ENCODE measurements around the gene SERINC5. TPM values are rescaled to one million over a fixed set of nuclear protein-coding genes. Genes with fewer than 3 reads are reported as not detected.

Gene SERINC5
- total RNA-seq, 4 donors from 2014 or later = 6.5 to 9.3 (median 8.8) TPM

- Histone ChIP-seq H3K4me3 (peak overlapping the region; percentile 35 to 37), H3K4me1 (peaks cover 0 to 14% (median 0%) of the 10 kb centered on the region in 3 donors), H3K27me3 (no peaks in the 10 kb centered on the region), H3K36me3 (no peaks in the 10 kb centered on the region), H3K9me3 (no peaks in the 10 kb centered on the region), H3K27ac (peak overlapping the region in 3 of 4 donors; percentile 55 to 74 (median 66))
- TF ChIP-seq POLR2AphosphoS5 (IDR thresholded peaks at IDR 0.05) = no peak
- TF ChIP-seq POLR2A (IDR thresholded peaks at IDR 0.05) = no peak
- TF ChIP-seq EP300 (IDR thresholded peaks at IDR 0.05) = no peak
- peak; percentile 55 to 86 (median 69) for TF ChIP-seq CTCF (IDR thresholded peaks at IDR 0.05)
- WGBS, 2 donors (ENCODE audit: low coverage in 1 of 2) = 0 to 1% methylated on average over 1 to 9 of the region's 16 CpGs
- peak; percentile 73 for ATAC-seq
Measured at GRCh38 chr5:80082731-80083100, 173.1 kb downstream of the SERINC5 start.

DNA sequence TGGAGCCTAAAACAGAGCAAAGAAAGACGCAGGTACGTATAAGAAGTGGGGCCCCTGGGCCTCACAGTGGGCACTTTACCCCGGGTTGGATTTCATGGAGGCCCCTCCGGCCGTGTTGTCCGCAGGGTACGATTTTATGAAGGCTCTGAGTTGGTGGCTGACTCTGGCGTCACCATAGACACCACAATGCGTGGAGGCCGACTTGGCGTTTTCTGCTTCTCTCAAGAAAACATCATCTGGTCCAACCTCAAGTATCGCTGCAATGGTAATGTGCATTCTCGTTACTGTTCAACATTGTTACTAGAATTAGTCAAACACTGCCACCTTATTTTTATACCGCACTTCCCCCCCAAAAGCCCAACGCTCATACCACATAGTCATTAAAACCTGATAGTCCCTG lies 173.6 kb downstream of the SERINC5 start:
- 90 to 93% methylated on average over 6 to 15 of the region's 15 CpGs for WGBS, 2 donors (ENCODE audit: low coverage in 1 of 2)
- Histone ChIP-seq H3K27me3 (no peaks in the 10 kb centered on the region), H3K9me3 (no peaks in the 10 kb centered on the region), H3K4me3 (no peak overlapping the region), H3K36me3 (peaks cover 0 to under 1% of the 10 kb centered on the region in 2 donors), H3K4me1 (peaks cover 0 to 14% (median 0%) of the 10 kb centered on the region in 3 donors), H3K27ac (no peak overlapping the region)
- TF ChIP-seq EP300 (IDR thresholded peaks at IDR 0.05) (no peak), POLR2A (IDR thresholded peaks at IDR 0.05) (no peak), CTCF (IDR thresholded peaks at IDR 0.05) (no peak), POLR2AphosphoS5 (IDR thresholded peaks at IDR 0.05) (no peak)
- ATAC-seq = no peak

DNA sequence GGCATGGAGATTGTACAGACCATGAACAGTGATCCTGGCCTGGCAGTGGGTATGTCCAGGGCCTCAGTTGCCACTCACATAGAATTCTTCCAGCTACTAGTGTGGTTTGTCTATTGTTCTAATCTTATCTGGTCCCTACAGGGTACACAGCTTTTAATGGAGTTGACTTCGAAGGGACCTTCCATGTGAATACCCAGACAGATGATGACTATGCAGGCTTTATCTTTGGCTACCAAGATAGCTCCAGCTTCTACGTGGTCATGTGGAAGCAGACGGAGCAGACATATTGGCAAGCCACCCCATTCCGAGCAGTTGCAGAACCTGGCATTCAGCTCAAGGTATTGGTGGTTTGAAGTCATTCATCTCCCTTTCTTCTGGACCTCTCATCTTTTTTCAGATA lies 176.9 kb downstream of the SERINC5 start:
- 85% methylated on average over 4 of the region's 4 CpGs; no CpG with 5 or more reads in 1 of the 2 donors for WGBS, 2 donors (ENCODE audit: low coverage in 1 of 2)
- Histone ChIP-seq H3K9me3 (no peaks in the 10 kb centered on the region), H3K36me3 (peaks cover 0 to 6% of the 10 kb centered on the region in 2 donors), H3K4me3 (no peak overlapping the region), H3K27ac (no peak overlapping the region), H3K4me1 (peaks cover 0 to 14% (median 0%) of the 10 kb centered on the region in 3 donors), H3K27me3 (no peaks in the 10 kb centered on the region)
- TF ChIP-seq POLR2A (IDR thresholded peaks at IDR 0.05) (no peak), POLR2AphosphoS5 (IDR thresholded peaks at IDR 0.05) (no peak), CTCF (IDR thresholded peaks at IDR 0.05) (no peak), EP300 (IDR thresholded peaks at IDR 0.05) (no peak)
- no peak for ATAC-seq

DNA sequence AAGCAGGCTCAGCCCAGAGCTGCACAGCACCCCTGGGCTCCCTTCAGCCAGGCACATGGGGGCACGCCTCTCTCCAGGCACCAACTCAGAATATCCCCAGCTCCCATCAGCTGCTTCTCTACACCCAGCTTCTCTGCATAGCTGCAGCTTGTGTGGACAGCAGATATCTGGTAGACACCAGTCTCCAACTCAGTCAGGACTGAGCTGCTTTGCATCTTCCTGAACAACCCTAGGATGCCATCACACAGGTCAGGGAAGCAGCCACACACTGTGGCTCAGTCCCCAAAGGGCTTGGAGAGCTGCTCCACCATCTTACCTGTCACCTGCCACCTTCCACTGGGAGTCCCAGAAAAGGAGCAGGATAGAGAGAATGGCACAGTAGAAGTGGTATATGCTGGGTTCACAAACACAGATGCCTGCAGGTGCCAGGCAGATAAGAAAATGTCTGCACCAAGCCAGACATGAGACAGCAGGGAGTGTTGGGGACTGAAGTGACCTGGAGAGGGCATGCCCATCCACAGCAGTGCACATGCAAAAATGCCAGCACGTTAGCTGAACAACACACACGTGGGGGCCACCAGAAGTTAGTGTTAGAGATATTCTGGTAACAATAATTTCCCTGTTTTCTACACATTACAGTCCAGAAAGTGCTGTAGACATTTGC lies 178.7 kb downstream of the SERINC5 start:
- no peak overlapping the region for H3K4me3 ChIP-seq
- H3K4me1 ChIP-seq = peaks cover 0 to under 1% (median 0%) of the 10 kb centered on the region in 3 donors
- no peak overlapping the region for H3K27ac ChIP-seq
- no peak for ATAC-seq
- H3K36me3 ChIP-seq = peaks cover 0 to 6% of the 10 kb centered on the region in 2 donors
- 53 to 56% methylated on average over 2 of the region's 3 CpGs for WGBS, 2 donors (ENCODE audit: low coverage in 1 of 2)
- H3K27me3 ChIP-seq = no peaks in the 10 kb centered on the region
- no peaks in the 10 kb centered on the region for H3K9me3 ChIP-seq
- TF ChIP-seq POLR2AphosphoS5 (IDR thresholded peaks at IDR 0.05) (no peak), CTCF (IDR thresholded peaks at IDR 0.05) (no peak), EP300 (IDR thresholded peaks at IDR 0.05) (no peak), POLR2A (IDR thresholded peaks at IDR 0.05) (no peak)

All from gastroesophageal sphincter (tissue), 4 donors.